ENCODE results near the gene LSAMP.

DNA sequence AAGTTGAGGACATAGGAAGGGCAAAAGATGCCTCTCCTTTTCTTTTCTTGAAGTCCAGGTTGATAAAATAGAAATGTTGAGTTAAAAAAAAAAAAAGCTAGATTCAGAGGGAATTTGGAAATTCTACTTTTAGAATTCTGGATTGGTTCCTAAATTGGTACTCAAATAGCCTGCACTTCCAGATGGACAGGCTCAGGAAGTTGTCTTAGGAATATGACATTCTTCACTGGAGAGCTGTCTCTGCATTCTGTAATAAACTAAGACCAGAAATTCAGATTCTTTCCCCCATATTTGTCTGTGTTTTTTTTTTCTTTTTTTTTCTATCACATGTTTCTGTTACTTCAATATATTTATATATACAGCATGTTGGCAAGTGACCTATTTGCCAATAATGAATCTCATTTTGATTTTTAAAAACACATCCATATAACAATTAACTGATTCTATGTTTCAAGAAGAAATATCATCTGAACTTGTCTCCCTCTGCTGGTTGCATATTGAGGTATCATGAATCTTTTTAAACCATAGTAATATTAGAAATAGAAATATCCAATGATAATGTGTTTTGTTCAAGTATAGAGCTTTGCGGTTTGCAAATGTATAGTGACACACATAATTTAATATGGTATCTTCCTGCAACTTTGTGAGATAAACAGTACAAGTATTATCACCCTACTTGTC lies 8.5 kb upstream of the LSAMP start:
- TF ChIP-seq, protein P1, sequence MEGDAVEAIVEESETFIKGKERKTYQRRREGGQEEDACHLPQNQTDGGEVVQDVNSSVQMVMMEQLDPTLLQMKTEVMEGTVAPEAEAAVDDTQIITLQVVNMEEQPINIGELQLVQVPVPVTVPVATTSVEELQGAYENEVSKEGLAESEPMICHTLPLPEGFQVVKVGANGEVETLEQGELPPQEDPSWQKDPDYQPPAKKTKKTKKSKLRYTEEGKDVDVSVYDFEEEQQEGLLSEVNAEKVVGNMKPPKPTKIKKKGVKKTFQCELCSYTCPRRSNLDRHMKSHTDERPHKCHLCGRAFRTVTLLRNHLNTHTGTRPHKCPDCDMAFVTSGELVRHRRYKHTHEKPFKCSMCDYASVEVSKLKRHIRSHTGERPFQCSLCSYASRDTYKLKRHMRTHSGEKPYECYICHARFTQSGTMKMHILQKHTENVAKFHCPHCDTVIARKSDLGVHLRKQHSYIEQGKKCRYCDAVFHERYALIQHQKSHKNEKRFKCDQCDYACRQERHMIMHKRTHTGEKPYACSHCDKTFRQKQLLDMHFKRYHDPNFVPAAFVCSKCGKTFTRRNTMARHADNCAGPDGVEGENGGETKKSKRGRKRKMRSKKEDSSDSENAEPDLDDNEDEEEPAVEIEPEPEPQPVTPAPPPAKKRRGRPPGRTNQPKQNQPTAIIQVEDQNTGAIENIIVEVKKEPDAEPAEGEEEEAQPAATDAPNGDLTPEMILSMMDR (IDR thresholded peaks at IDR 0.05): peak; percentile 34
- TF ChIP-seq EZH2 (IDR thresholded peaks at IDR 0.05): no peak
- no peak for TF ChIP-seq EZH2phosphoT487 (IDR thresholded peaks at IDR 0.05)

Data from neural progenitor cell (in vitro differentiated cells).